T1000 (cell line): Measurements from ENCODE around the gene SKI.
A peak's percentile ranks its signal among the peaks of the same experiment; 100 is the strongest.

Source experiments
- DNase-seq: peaks from one replicate; lab custom pipeline; 2025; ENCODE audit warnings: mixed read lengths; lab: John Stamatoyannopoulos, UW

SKI gene

GRCh38 chr1:2209400-2210083 is 18.6 kb upstream of the SKI start:
- no peak for DNase-seq

GRCh38 chr1:2210084-2210653 is 17.9 kb upstream of the SKI start:
- no peak for DNase-seq

GRCh38 chr1:2210786-2211185 is 17.3 kb upstream of the SKI start:
- no peak for DNase-seq

- DNase-seq, result no peak
These were observed 15.9 kb upstream of the SKI start for GRCh38 chr1:2212274-2212531.

GRCh38 chr1:2212532-2213491 is 15.3 kb upstream of the SKI start:
- DNase-seq, result peak; percentile 91

GRCh38 chr1:2213576-2214505 is 14.3 kb upstream of the SKI start:
- no peak for DNase-seq

GRCh38 chr1:2214541-2215241 is 13.4 kb upstream of the SKI start:
- no peak for DNase-seq

GRCh38 chr1:2215329-2215728 is 12.8 kb upstream of the SKI start:
- no peak for DNase-seq

- DNase-seq, result no peak
These were observed 12.0 kb upstream of the SKI start for GRCh38 chr1:2215909-2216766.

GRCh38 chr1:2216767-2217058 is 11.4 kb upstream of the SKI start:
- DNase-seq, result no peak

- no peak for DNase-seq
These were observed 6.8 kb upstream of the SKI start for GRCh38 chr1:2221271-2221670.

- no peak for DNase-seq
These were observed 3.9 kb upstream of the SKI start for GRCh38 chr1:2224170-2224584.

- DNase-seq, result no peak
These were observed 3.3 kb upstream of the SKI start for GRCh38 chr1:2224631-2225428.

GRCh38 chr1:2226525-2227345 is 1.4 kb upstream of the SKI start:
- DNase-seq, result no peak

GRCh38 chr1:2227346-2228156 is 568 bp upstream of the SKI start:
- DNase-seq, result peak; percentile 98

- DNase-seq, result no peak
These were observed 546 bp downstream of the SKI start for GRCh38 chr1:2228694-2229036.

GRCh38 chr1:2229037-2229864 is 1.1 kb downstream of the SKI start:
- peak; percentile 45 for DNase-seq
